ENCODE data around the gene LCA5L. TPM values are rescaled to one million over a fixed set of nuclear protein-coding genes. Genes with fewer than 3 reads are reported as not detected.

The LCA5L gene
- total RNA-seq, 2 donors from 2014 or later = 3.7 to 11.1 TPM

GRCh38 chr21:39444421-39445180, 977 bp downstream of the LCA5L start:
- Histone ChIP-seq H3K27me3 (replicated peaks; ENCODE audit: insufficient read depth) (no peaks in the 10 kb centered on the region), H3K9me3 (no peaks in the 10 kb centered on the region), H3K4me3 (peak overlapping the region; percentile 66 to 69), H3K36me3 (no peaks in the 10 kb centered on the region), H3K27ac (peak overlapping the region; percentile 83 to 86), H3K4me1 (replicated peaks) (no peaks in the 10 kb centered on the region)
- WGBS = 16% methylated on average over 15 of the region's 15 CpGs
- DNase-seq (ENCODE audit: low spot score) = no peak
- intact Hi-C loops (cut with DNase I) = loop anchor here (5.0 kb wide), 1 partner anchor 132 kb away; the partner anchor contains the start of gene BRWD1
- TF ChIP-seq POLR2A (IDR thresholded peaks at IDR 0.05) = no peak
- TF ChIP-seq POLR2AphosphoS5 (IDR thresholded peaks at IDR 0.05) = no peak
- TF ChIP-seq CTCF (IDR thresholded peaks at IDR 0.05) = no peak

GRCh38 chr21:39441502-39442475, 3.8 kb downstream of the LCA5L start:
- TF ChIP-seq CTCF (IDR thresholded peaks at IDR 0.05) (peak in 3 of 4 experiments; percentile 30 to 60 (median 59)), POLR2AphosphoS5 (IDR thresholded peaks at IDR 0.05) (no peak), POLR2A (IDR thresholded peaks at IDR 0.05) (no peak)
- Histone ChIP-seq H3K27me3 (replicated peaks; ENCODE audit: insufficient read depth) (no peaks in the 10 kb centered on the region), H3K36me3 (no peaks in the 10 kb centered on the region), H3K4me3 (no peak overlapping the region), H3K27ac (no peak overlapping the region), H3K4me1 (replicated peaks) (no peaks in the 10 kb centered on the region), H3K9me3 (no peaks in the 10 kb centered on the region)
- intact Hi-C loops (cut with DNase I) = no loop called here
- no peak for DNase-seq (ENCODE audit: low spot score)
- 54% methylated on average over 13 of the region's 13 CpGs for WGBS

- Histone ChIP-seq H3K27ac (no peak overlapping the region), H3K9me3 (no peaks in the 10 kb centered on the region), H3K4me1 (replicated peaks) (no peaks in the 10 kb centered on the region), H3K4me3 (no peak overlapping the region), H3K27me3 (replicated peaks; ENCODE audit: insufficient read depth) (no peaks in the 10 kb centered on the region), H3K36me3 (no peaks in the 10 kb centered on the region)
- TF ChIP-seq POLR2AphosphoS5 (IDR thresholded peaks at IDR 0.05) = no peak
- TF ChIP-seq POLR2A (IDR thresholded peaks at IDR 0.05) = no peak
- no peak for TF ChIP-seq CTCF (IDR thresholded peaks at IDR 0.05)
- WGBS = 38% methylated on average over 1 of the region's 1 CpG
- DNase-seq (ENCODE audit: low spot score) = no peak
- intact Hi-C loops (cut with DNase I) = no loop called here
Observed at GRCh38 chr21:39439232-39439631, 6.3 kb downstream of the LCA5L start.

GRCh38 chr21:39434950-39435349, 10.6 kb downstream of the LCA5L start:
- no peaks in the 10 kb centered on the region for H3K36me3 ChIP-seq
- H3K27ac ChIP-seq = no peak overlapping the region
- no peaks in the 10 kb centered on the region for H3K27me3 ChIP-seq (replicated peaks; ENCODE audit: insufficient read depth)
- WGBS = 62% methylated on average over 4 of the region's 4 CpGs
- H3K9me3 ChIP-seq = no peaks in the 10 kb centered on the region
- no peak for DNase-seq (ENCODE audit: low spot score)
- H3K4me1 ChIP-seq (replicated peaks) = no peaks in the 10 kb centered on the region
- TF ChIP-seq POLR2A (IDR thresholded peaks at IDR 0.05) (no peak), POLR2AphosphoS5 (IDR thresholded peaks at IDR 0.05) (no peak), CTCF (IDR thresholded peaks at IDR 0.05) (no peak)
- no peak overlapping the region for H3K4me3 ChIP-seq
- intact Hi-C loops (cut with DNase I) = no loop called here

Data from prostate gland (tissue), 2 donors.